Glutamatergic neuron (in vitro differentiated cells): ENCODE measurements around the gene ZNF483. TPM values are rescaled to one million over a fixed set of nuclear protein-coding genes. Genes with fewer than 3 reads are reported as not detected.
A peak's percentile ranks its signal among the peaks of the same experiment; 100 is the strongest.
"Not testable (repeated sequence)": the region's sequence is repeated elsewhere in the genome, so short reads cannot be mapped to it uniquely, and the experiment has no call there.

ENCODE experiments used
- DNase-seq: peaks from one replicate; pipeline ENCODE4 v3.0.0; 2022
- H3K27ac Mint-ChIP-seq: one replicate; pipeline ENCODE4 v1.8.0; 2020; ENCODE audit warnings: mild to moderate bottlenecking, mixed read lengths, inconsistent platforms; ENCODE audit not compliant: unreplicated experiment
- H3K27me3 Mint-ChIP-seq: one replicate; pipeline ENCODE4 v1.8.0; 2020; ENCODE audit warnings: mild to moderate bottlenecking, moderate library complexity, mixed read lengths, inconsistent platforms; ENCODE audit not compliant: unreplicated experiment
- H3K36me3 Mint-ChIP-seq: one replicate; pipeline ENCODE4 v1.8.0; 2020; ENCODE audit warnings: mild to moderate bottlenecking, mixed read lengths, inconsistent platforms; ENCODE audit not compliant: unreplicated experiment
- H3K4me1 Mint-ChIP-seq: one replicate; pipeline ENCODE4 v1.8.0; 2020; ENCODE audit warnings: mild to moderate bottlenecking, low read depth, mixed read lengths, inconsistent platforms; ENCODE audit not compliant: unreplicated experiment
- H3K4me3 Mint-ChIP-seq: one replicate; pipeline ENCODE4 v1.8.0; 2020; ENCODE audit warnings: mild to moderate bottlenecking, mixed read lengths, inconsistent platforms; ENCODE audit not compliant: unreplicated experiment
- H3K9me3 Mint-ChIP-seq: one replicate; pipeline ENCODE4 v1.8.0; 2020; ENCODE audit warnings: mild to moderate bottlenecking, moderate library complexity, mixed read lengths, inconsistent platforms; ENCODE audit not compliant: unreplicated experiment
- CTCF ChIP-seq: fragments of 200-600 bp; sonication (generic); IDR thresholded peaks from one replicate; pipeline ENCODE4 v1.5.0; 2021; ENCODE audit not compliant: partially characterized antibody, unreplicated experiment
- total RNA-seq: library from RNA; stranded (reverse); fragmentation: NEBNext Ultra II Directional; extraction: Animal tissue kit (Norgen Biotek cat#: 25700); gene quantifications from one replicate; pipeline ENCODE4 v1.2.1, GENCODE V29; 2021; ENCODE audit not compliant: unreplicated experiment

The ZNF483 gene
- total RNA-seq, 1 donor from 2014 or later, result 6.5 TPM

GRCh38 chr9:111615928-111616327 lies 90.9 kb downstream of the ZNF483 start:
- Mint-ChIP-seq H3K4me1 (no peaks in the 10 kb centered on the region), H3K27me3 (peaks cover 2% of the 10 kb centered on the region), H3K27ac (peak overlapping the region; percentile 29), H3K36me3 (no peaks in the 10 kb centered on the region), H3K9me3 (peaks cover 2% of the 10 kb centered on the region), H3K4me3 (no peak overlapping the region)
- DNase-seq, result no peak
- no peak for TF ChIP-seq CTCF

- H3K27me3 Mint-ChIP-seq, H3K9me3 Mint-ChIP-seq, H3K27ac Mint-ChIP-seq, H3K4me3 Mint-ChIP-seq, H3K36me3 Mint-ChIP-seq, H3K4me1 Mint-ChIP-seq, DNase-seq: not testable (repeated sequence)
Observed at GRCh38 chr9:111617349-111617748, 92.4 kb downstream of the ZNF483 start.

- Mint-ChIP-seq H3K4me1 (no peaks in the 10 kb centered on the region), H3K27ac (no peak overlapping the region), H3K36me3 (no peaks in the 10 kb centered on the region), H3K27me3 (peaks cover 2% of the 10 kb centered on the region), H3K9me3 (no peaks in the 10 kb centered on the region), H3K4me3 (no peak overlapping the region)
- TF ChIP-seq CTCF, result peak; percentile 85
- peak; percentile 43 for DNase-seq
Observed at GRCh38 chr9:111621895-111622480, 97.0 kb downstream of the ZNF483 start.

GRCh38 chr9:111622626-111623025 lies 97.6 kb downstream of the ZNF483 start:
- peaks cover 2% of the 10 kb centered on the region for H3K27me3 Mint-ChIP-seq

More at GRCh38 chr9:111622626-111623025, 97.6 kb downstream of the ZNF483 start:
- no peak for DNase-seq
- no peak for TF ChIP-seq CTCF
- Mint-ChIP-seq H3K36me3 (no peaks in the 10 kb centered on the region), H3K4me1 (no peaks in the 10 kb centered on the region), H3K4me3 (no peak overlapping the region), H3K9me3 (no peaks in the 10 kb centered on the region), H3K27ac (no peak overlapping the region)

Other genes starting within 250 kb of the ZNF483 start
- gene OR2K2, start 195.0 kb upstream of the ZNF483 start, total RNA-seq, result not detected
- gene ECPAS, start 40.8 kb upstream of the ZNF483 start, total RNA-seq, result 53.5 TPM
- 23.4 TPM for gene PTGR1, start 74.5 kb downstream of the ZNF483 start, total RNA-seq
- gene DNAJC25, start 106.2 kb downstream of the ZNF483 start, total RNA-seq, result 7.4 TPM
- 17.1 TPM for gene GNG10, start 136.4 kb downstream of the ZNF483 start, total RNA-seq